ENCODE results near the gene CDK19.
A peak's percentile ranks its signal among the peaks of the same experiment; 100 is the strongest.

CDK19 gene

DNA sequence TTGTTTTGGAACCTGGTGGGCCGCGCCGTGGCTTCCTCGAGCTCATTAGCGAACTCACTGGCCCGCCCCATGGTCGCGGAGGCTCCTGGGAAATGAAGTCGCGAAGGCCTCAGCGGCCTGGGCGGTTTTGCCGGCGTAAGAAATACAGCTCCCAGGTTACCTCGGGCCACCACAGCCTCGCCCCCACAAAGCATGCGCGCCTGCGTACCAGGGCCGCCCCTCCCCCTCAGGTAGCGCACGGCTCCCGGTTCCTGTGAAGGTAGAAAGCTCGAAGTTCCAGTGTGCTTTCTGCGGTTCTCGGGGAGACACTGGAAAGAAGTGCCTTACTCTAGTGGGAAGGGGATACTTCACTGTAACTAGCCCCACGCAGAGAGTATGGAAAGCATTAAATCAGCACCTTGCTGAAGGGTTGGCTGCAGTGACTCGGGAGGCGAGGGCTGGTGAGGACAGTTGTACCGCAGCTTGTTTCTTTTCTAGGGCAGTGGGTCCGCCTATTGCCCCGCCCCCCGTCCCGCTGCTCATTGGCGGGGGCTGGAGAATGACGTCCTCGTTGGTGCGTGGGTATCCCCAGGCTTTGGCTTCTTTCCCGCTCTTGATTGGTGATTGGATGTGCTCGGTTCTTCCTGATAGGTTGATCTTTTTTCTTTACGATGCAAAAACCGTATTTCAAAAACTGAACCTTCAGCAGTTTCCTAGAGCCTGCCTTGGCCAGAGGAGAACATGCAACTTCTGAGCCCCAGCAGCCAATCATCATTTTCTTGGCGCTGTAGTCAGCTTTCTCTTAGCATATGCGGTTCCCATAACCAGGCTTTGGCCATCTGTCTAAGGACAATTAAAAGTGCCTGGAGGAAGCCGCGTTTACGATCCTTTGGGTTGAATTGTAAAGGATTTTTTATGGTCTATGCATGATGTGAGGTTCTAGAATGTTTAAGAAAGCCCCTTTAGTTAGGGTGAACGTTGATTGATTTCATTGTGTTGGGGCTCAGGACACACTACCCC lies at the start of gene CDK19:
Gene CDK19, minus strand, starts transcription at position 59 of the 999 bp plus-strand sequence. CDS start 333 bp downstream, outside the sequence.
- H3K27ac ChIP-seq (ENCODE audit: low read depth, low read length): peak within 1 kb of the TSS; percentile 78
- H3K9me3 ChIP-seq (ENCODE audit: control insufficient read depth in 5 of 5, low read length in 5 of 5): no peaks in the 10 kb centered on the region
- H3K4me3 ChIP-seq (ENCODE audit: low read depth in 1 of 5, low read length in 5 of 5): peak within 1 kb of the TSS; percentile 75 to 99 (median 92)
- peak within 1 kb of the TSS in 4 of 5 donors; percentile 81 to 89 (median 86) for H3K9ac ChIP-seq (ENCODE audit: low read length in 5 of 5)
- no peaks in the 10 kb centered on the region for H3K36me3 ChIP-seq (ENCODE audit: control insufficient read depth in 5 of 5, insufficient read depth in 5 of 5, low read length in 5 of 5)
- peaks cover 4 to 24% (median 16%) of the 10 kb centered on the region in 5 donors for H3K4me1 ChIP-seq (ENCODE audit: control insufficient read depth in 5 of 5, insufficient read depth in 5 of 5, low read length in 5 of 5)
- H3K27me3 ChIP-seq (ENCODE audit: control insufficient read depth in 5 of 5, insufficient read depth in 4 of 5, low read length in 5 of 5): no peaks in the 10 kb centered on the region

DNA sequence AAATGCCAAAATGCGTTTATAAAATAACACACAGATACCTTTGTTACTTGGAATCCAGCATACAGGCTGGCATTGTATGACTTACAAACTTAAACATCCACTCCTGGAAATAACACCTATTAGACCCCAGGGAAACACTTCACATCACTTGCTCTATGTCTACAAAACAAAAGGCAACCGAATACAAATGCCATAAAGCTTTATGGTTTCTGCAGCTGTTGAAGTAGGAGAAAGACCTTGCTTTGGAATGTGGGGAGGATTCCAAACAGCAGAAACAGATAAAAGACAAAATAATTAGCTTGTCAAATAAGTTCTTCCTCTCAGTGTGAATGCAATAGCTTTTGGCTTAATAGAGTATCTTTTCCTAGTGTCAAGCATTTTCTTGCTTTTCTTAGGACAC lies 49.6 kb upstream of the CDK19 start:
- H3K4me1 ChIP-seq (ENCODE audit: control insufficient read depth in 5 of 5, insufficient read depth in 5 of 5, low read length in 5 of 5): peaks cover 0 to 2% (median 0%) of the 10 kb centered on the region in 5 donors
- no peak overlapping the region for H3K9ac ChIP-seq (ENCODE audit: low read length in 5 of 5)
- H3K27me3 ChIP-seq (ENCODE audit: control insufficient read depth in 5 of 5, insufficient read depth in 4 of 5, low read length in 5 of 5): no peaks in the 10 kb centered on the region
- no peak overlapping the region for H3K27ac ChIP-seq (ENCODE audit: low read depth, low read length)
- no peaks in the 10 kb centered on the region for H3K36me3 ChIP-seq (ENCODE audit: control insufficient read depth in 5 of 5, insufficient read depth in 5 of 5, low read length in 5 of 5)
- no peaks in the 10 kb centered on the region for H3K9me3 ChIP-seq (ENCODE audit: control insufficient read depth in 5 of 5, low read length in 5 of 5)
- H3K4me3 ChIP-seq (ENCODE audit: low read depth in 1 of 5, low read length in 5 of 5): no peak overlapping the region

DNA sequence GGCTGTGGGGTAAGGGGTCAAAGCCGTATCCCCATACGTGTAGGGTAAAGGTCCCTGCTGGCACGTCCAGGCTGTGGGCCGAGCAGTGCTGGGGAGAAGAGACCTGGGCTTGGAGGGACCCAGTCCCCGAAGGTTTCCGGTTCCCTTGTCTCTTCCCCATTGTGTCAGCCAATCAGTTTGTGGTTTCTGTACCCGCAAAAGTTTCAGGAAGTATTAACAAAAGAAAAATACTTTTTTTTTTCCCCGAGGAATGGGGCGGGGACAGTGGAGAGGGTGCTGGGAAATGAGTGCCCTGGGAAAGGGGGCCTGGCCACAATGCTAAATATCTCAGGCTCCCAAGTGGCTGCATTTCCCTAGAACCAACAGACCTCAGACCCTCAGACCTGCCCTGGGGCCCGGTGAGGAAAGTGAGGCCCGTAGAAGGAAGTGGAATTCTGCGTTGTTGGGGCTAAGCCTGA lies 44.1 kb upstream of the CDK19 start:
- Histone ChIP-seq H3K9me3 (ENCODE audit: control insufficient read depth in 5 of 5, low read length in 5 of 5) (no peaks in the 10 kb centered on the region), H3K36me3 (ENCODE audit: control insufficient read depth in 5 of 5, insufficient read depth in 5 of 5, low read length in 5 of 5) (no peaks in the 10 kb centered on the region), H3K4me3 (ENCODE audit: low read depth in 1 of 5, low read length in 5 of 5) (peak overlapping the region in 3 of 5 donors; percentile 6 to 50 (median 14)), H3K27ac (ENCODE audit: low read depth, low read length) (no peak overlapping the region), H3K4me1 (ENCODE audit: control insufficient read depth in 5 of 5, insufficient read depth in 5 of 5, low read length in 5 of 5) (no peaks in the 10 kb centered on the region), H3K9ac (ENCODE audit: low read length in 5 of 5) (no peak overlapping the region), H3K27me3 (ENCODE audit: control insufficient read depth in 5 of 5, insufficient read depth in 4 of 5, low read length in 5 of 5) (no peaks in the 10 kb centered on the region)

DNA sequence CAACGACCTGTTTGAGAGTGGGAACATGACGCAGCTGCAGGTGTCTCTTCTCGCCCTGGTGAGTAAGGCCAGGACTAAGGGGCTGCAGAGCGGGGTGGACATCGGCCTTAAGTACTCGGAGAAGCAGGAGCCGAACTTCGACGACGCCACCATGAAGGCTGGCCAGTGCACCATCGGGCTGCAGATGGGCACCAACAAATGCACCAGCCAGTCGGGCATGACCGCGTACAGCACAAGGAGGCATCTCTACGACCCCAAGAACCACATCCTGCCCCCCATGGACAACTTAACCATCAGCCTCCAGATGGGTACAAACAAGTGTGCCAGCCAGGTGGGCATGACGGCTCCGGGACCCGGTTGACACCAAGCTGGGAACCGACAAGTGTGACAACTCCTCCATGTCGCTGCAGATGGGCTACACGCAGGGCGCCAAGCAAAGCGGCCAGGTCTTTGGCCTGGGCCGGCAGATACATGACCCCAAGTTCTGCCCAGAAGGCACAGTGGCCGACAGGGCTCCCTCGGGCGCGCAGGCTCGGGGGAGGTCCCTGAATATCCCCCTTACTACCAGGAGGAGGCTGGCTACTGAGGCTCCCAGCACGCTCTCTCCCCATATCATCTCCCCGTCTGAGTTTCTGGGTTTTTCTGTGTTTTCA lies 43.4 kb upstream of the CDK19 start:
- Histone ChIP-seq H3K9me3 (ENCODE audit: control insufficient read depth in 5 of 5, low read length in 5 of 5) (no peaks in the 10 kb centered on the region), H3K4me1 (ENCODE audit: control insufficient read depth in 5 of 5, insufficient read depth in 5 of 5, low read length in 5 of 5) (no peaks in the 10 kb centered on the region), H3K4me3 (ENCODE audit: low read depth in 1 of 5, low read length in 5 of 5) (no peak overlapping the region), H3K36me3 (ENCODE audit: control insufficient read depth in 5 of 5, insufficient read depth in 5 of 5, low read length in 5 of 5) (no peaks in the 10 kb centered on the region), H3K27me3 (ENCODE audit: control insufficient read depth in 5 of 5, insufficient read depth in 4 of 5, low read length in 5 of 5) (no peaks in the 10 kb centered on the region), H3K9ac (ENCODE audit: low read length in 5 of 5) (no peak overlapping the region), H3K27ac (ENCODE audit: low read depth, low read length) (no peak overlapping the region)

DNA sequence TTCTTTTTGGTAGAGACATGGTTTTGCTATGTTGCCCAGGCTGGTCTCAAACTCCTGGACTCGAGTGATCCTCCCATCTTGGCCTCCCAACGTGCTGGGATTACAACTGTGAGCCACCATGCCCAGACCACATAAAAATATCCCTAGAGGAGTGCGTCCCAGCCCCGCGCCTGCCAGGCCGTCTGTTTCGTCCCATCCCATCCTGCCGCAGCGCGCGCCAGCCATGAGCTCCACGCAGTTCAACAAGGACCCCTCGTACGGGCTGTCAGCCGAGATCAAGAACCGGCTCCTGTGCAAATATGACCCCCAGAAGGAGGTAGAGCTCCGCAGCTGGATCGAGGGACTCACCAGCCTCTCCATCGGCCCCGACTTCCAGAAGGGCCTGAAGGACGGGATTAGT lies 42.7 kb upstream of the CDK19 start:
- Histone ChIP-seq H3K9ac (ENCODE audit: low read length in 5 of 5) (no peak overlapping the region), H3K4me1 (ENCODE audit: control insufficient read depth in 5 of 5, insufficient read depth in 5 of 5, low read length in 5 of 5) (no peaks in the 10 kb centered on the region), H3K9me3 (ENCODE audit: control insufficient read depth in 5 of 5, low read length in 5 of 5) (no peaks in the 10 kb centered on the region), H3K27ac (ENCODE audit: low read depth, low read length) (no peak overlapping the region), H3K36me3 (ENCODE audit: control insufficient read depth in 5 of 5, insufficient read depth in 5 of 5, low read length in 5 of 5) (no peaks in the 10 kb centered on the region), H3K4me3 (ENCODE audit: low read depth in 1 of 5, low read length in 5 of 5) (no peak overlapping the region), H3K27me3 (ENCODE audit: control insufficient read depth in 5 of 5, insufficient read depth in 4 of 5, low read length in 5 of 5) (no peaks in the 10 kb centered on the region)

DNA sequence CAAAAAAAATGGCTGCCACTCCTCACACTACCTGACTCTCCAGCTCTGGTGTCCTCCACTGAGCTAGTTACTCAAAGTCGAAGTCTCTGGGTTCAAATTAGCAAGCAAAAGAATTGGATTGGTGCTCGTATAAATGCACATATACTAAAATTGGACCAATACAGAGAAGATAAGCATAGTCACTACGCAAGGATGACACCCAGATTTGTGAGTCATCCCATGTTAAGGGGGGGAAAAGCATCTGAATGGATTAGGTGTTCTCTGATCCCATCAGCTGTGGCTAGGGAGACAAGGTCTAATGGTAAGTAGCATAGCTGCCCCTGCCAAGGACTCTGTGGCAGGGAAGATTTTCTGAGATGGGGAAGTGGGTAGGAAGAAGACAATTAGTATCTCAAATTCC lies 41.0 kb upstream of the CDK19 start:
- Histone ChIP-seq H3K9me3 (ENCODE audit: control insufficient read depth in 5 of 5, low read length in 5 of 5) (no peaks in the 10 kb centered on the region), H3K9ac (ENCODE audit: low read length in 5 of 5) (no peak overlapping the region), H3K4me1 (ENCODE audit: control insufficient read depth in 5 of 5, insufficient read depth in 5 of 5, low read length in 5 of 5) (no peaks in the 10 kb centered on the region), H3K36me3 (ENCODE audit: control insufficient read depth in 5 of 5, insufficient read depth in 5 of 5, low read length in 5 of 5) (no peaks in the 10 kb centered on the region), H3K27ac (ENCODE audit: low read depth, low read length) (no peak overlapping the region), H3K27me3 (ENCODE audit: control insufficient read depth in 5 of 5, insufficient read depth in 4 of 5, low read length in 5 of 5) (no peaks in the 10 kb centered on the region), H3K4me3 (ENCODE audit: low read depth in 1 of 5, low read length in 5 of 5) (no peak overlapping the region)

DNA sequence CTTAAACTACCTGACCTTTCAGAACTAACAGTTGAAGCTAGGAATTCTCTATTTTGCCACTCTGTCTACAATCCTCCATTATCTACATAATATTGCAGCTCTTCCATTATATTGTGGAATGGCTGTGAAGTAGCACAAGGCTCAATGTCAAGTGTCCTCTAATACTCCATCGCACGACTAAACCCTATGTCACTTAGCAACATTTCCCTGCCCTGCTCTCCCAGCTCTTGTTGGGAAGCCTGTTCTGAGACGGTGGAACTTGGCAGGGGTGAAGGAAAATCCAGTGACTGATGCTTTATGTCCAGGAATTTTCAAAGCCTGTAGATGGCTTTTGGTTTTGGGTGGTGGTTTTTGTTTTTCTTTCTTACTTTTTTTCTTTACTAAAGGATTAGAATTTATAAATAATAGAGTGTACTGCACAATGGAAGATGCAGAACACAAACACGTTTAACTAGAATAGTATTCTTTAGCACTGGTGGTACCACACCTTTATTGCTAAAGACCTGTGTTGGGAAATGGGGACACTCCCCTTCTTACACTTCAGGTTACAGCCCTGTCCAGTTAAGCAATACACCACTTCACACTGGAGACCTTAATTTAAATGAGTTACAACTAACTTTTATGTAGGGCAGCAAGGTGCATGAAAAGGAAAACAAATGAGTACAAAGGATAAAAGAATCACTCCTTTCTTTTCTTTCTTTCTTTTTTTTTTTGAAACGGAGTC lies 38.6 kb upstream of the CDK19 start:
- Histone ChIP-seq H3K9me3 (ENCODE audit: control insufficient read depth in 5 of 5, low read length in 5 of 5) (no peaks in the 10 kb centered on the region), H3K27ac (ENCODE audit: low read depth, low read length) (no peak overlapping the region), H3K4me3 (ENCODE audit: low read depth in 1 of 5, low read length in 5 of 5) (no peak overlapping the region), H3K9ac (ENCODE audit: low read length in 5 of 5) (no peak overlapping the region), H3K36me3 (ENCODE audit: control insufficient read depth in 5 of 5, insufficient read depth in 5 of 5, low read length in 5 of 5) (no peaks in the 10 kb centered on the region), H3K4me1 (ENCODE audit: control insufficient read depth in 5 of 5, insufficient read depth in 5 of 5, low read length in 5 of 5) (peaks cover 0 to 6% (median 0%) of the 10 kb centered on the region in 5 donors), H3K27me3 (ENCODE audit: control insufficient read depth in 5 of 5, insufficient read depth in 4 of 5, low read length in 5 of 5) (no peaks in the 10 kb centered on the region)

DNA sequence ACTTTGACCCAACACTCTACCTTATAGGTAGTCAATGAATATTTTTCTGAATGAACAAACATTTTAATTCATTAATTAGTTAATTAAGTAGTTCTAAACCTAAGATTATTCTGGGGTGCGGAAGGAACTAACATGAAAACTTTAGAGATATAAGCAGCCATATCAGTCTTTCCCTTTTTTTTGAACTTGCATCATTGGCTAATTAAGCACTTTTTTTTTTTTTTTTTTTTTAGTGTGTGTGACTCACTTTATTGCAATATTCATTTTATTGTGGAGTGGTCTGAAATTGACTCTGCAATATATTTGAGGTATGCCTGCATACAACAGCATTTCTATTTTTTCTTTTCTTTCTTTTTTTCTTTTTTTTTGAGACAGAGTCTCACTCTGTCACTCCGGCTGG lies 37.5 kb upstream of the CDK19 start:
- H3K4me3 ChIP-seq (ENCODE audit: low read depth in 1 of 5, low read length in 5 of 5): no peak overlapping the region
- H3K9me3 ChIP-seq (ENCODE audit: control insufficient read depth in 5 of 5, low read length in 5 of 5): no peaks in the 10 kb centered on the region
- no peaks in the 10 kb centered on the region for H3K36me3 ChIP-seq (ENCODE audit: control insufficient read depth in 5 of 5, insufficient read depth in 5 of 5, low read length in 5 of 5)
- H3K4me1 ChIP-seq (ENCODE audit: control insufficient read depth in 5 of 5, insufficient read depth in 5 of 5, low read length in 5 of 5): peaks cover 0 to 6% (median 0%) of the 10 kb centered on the region in 5 donors
- H3K27me3 ChIP-seq (ENCODE audit: control insufficient read depth in 5 of 5, insufficient read depth in 4 of 5, low read length in 5 of 5): no peaks in the 10 kb centered on the region
- no peak overlapping the region for H3K27ac ChIP-seq (ENCODE audit: low read depth, low read length)
- no peak overlapping the region for H3K9ac ChIP-seq (ENCODE audit: low read length in 5 of 5)

DNA sequence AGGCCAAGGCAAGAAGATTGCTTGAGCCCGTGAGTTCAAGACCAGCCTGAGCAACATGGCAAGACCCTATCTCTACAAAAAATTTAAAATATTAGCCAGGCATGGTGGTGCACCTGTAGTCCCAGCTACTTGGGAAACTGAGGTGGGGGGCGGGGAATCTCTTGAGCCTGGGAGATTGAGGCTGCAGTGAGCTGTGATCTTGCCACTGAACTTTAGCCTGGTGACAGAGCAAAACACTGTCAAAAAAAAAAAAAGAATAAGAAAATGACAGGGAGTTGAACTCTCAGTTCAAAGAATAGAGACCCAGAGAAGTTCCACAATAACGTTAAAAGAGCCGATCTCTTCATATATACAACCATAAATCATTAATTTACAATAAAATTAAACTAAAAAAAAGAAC lies 34.5 kb upstream of the CDK19 start:
- Histone ChIP-seq H3K9me3 (ENCODE audit: control insufficient read depth in 5 of 5, low read length in 5 of 5) (no peaks in the 10 kb centered on the region), H3K27ac (ENCODE audit: low read depth, low read length) (no peak overlapping the region), H3K27me3 (ENCODE audit: control insufficient read depth in 5 of 5, insufficient read depth in 4 of 5, low read length in 5 of 5) (no peaks in the 10 kb centered on the region), H3K4me3 (ENCODE audit: low read depth in 1 of 5, low read length in 5 of 5) (no peak overlapping the region), H3K36me3 (ENCODE audit: control insufficient read depth in 5 of 5, insufficient read depth in 5 of 5, low read length in 5 of 5) (no peaks in the 10 kb centered on the region), H3K9ac (ENCODE audit: low read length in 5 of 5) (no peak overlapping the region), H3K4me1 (ENCODE audit: control insufficient read depth in 5 of 5, insufficient read depth in 5 of 5, low read length in 5 of 5) (peaks cover 0 to 6% (median 0%) of the 10 kb centered on the region in 5 donors)
